Upper lobe of left lung (tissue), 6 donors: ENCODE data around the gene KCNG2. TPM values are rescaled to one million over a fixed set of nuclear protein-coding genes. Genes with fewer than 3 reads are reported as not detected.
"Not testable (repeated sequence)": the region's sequence is repeated elsewhere in the genome, so short reads cannot be mapped to it uniquely, and the experiment has no call there.

Experiments used
- ATAC-seq, 2 donors: fragments of 200-7000 bp; cut with Tn5 transposase; one replicate each; pipeline ENCODE4 v1.9.1; 2022; ENCODE audit warnings: mild to moderate bottlenecking in 2 of 2, moderate library complexity in 2 of 2; ENCODE audit not compliant: low FRiP score in 2 of 2
- DNase-seq, 2 donors: peaks; one replicate each; pipeline ENCODE4 v3.0.0-alpha.2; 2019 to 2020
- H3K27ac ChIP-seq, 4 donors: fragments of 200-600 bp; sonication (generic); one replicate each; pipeline ENCODE4 v1.5.1; 2016 to 2019
- H3K27me3 ChIP-seq, 4 donors: fragments of 200-600 bp; sonication (generic); one replicate each; pipeline ENCODE4 v1.5.1; 2017 to 2019
- H3K36me3 ChIP-seq, 4 donors: fragments of 200-600 bp; sonication (generic); one replicate each; pipeline ENCODE4 v1.5.1; 2016 to 2019
- H3K4me1 ChIP-seq, 4 donors: fragments of 200-600 bp; sonication (generic); one replicate each; pipeline ENCODE4 v1.5.1; 2018 to 2019
- H3K4me3 ChIP-seq, 4 donors: fragments of 200-600 bp; sonication (generic); one replicate each; pipeline ENCODE4 v1.5.1; 2017 to 2019; ENCODE audit warnings: mild to moderate bottlenecking in 2 of 4, moderate library complexity in 1 of 4
- H3K9me3 ChIP-seq, 4 donors: fragments of 200-600 bp; sonication (generic); one replicate each; pipeline ENCODE4 v1.5.1; 2018 to 2019
- CTCF ChIP-seq, 6 experiments: fragments of 450-650 bp in 4 of 6; fragments of 200-600 bp in 2 of 6; sonication (generic) in 2 of 6; IDR thresholded peaks; one replicate each; pipeline ENCODE4 v1.5.1; 2016 to 2019; ENCODE audit warnings: antibody characterized with exemption in 6 of 6
- EP300 ChIP-seq, 4 donors: sonication (generic); formaldehyde crosslinking; IDR thresholded peaks; one replicate each; pipeline ENCODE4 v1.5.1; 2017; ENCODE audit warnings: antibody characterized with exemption in 4 of 4, control low read depth in 2 of 4
- POLR2A ChIP-seq, 4 donors: fragments of 450-650 bp; IDR thresholded peaks; one replicate each; pipeline ENCODE4 v1.5.1; 2016 to 2017; ENCODE audit warnings: antibody characterized with exemption in 4 of 4, mild to moderate bottlenecking in 2 of 4
- POLR2AphosphoS5 ChIP-seq, 2 donors: sonication (generic); formaldehyde crosslinking; IDR thresholded peaks; one replicate each; pipeline ENCODE4 v1.5.1; 2017; ENCODE audit warnings: antibody characterized with exemption in 2 of 2
- WGBS, 2 donors: methylation state at CpG; one replicate each; pipeline ENCODE4 v1.1.5; 2017 to 2018; 5-methylcytosine and 5-hydroxymethylcytosine counted together
- total RNA-seq, 6 donors: library from RNA; depleted of rRNA in 4 of 6; stranded (reverse); fragments of >200 nt in 4 of 6; gene quantifications; one replicate each; pipeline versions ENCODE4 v1.1.0 to v1.2.1, GENCODE V29; 2016 to 2021
- donor health status: DM: no; HTN: no; CAD: no; lungs with moderate emphysema.
- donor health status: DM: no; HTN: yes; CAD: no; lungs with severe emphysema.

Gene KCNG2
- total RNA-seq, 6 donors from 2014 or later, result 0.49 to 1.1 (median 0.73) TPM; not detected in 2

GRCh38 chr18:79877163-79878091 lies 79.7 kb downstream of the KCNG2 start:
- H3K9me3 ChIP-seq, result no peaks in the 10 kb centered on the region
- H3K36me3 ChIP-seq, result no peaks in the 10 kb centered on the region
- TF ChIP-seq EP300 (IDR thresholded peaks at IDR 0.05) (no peak), CTCF (IDR thresholded peaks at IDR 0.05) (no peak), POLR2AphosphoS5 (IDR thresholded peaks at IDR 0.05) (no peak), POLR2A (IDR thresholded peaks at IDR 0.05) (no peak)
- DNase-seq (peak in 1 of 2 donors; percentile 75), ATAC-seq (no peak)
- no peak overlapping the region for H3K4me3 ChIP-seq
- H3K27ac ChIP-seq, result no peak overlapping the region
- no peaks in the 10 kb centered on the region for H3K4me1 ChIP-seq
- H3K27me3 ChIP-seq, result no peaks in the 10 kb centered on the region
- 62 to 63% methylated on average over 27 to 33 of the region's 38 CpGs for WGBS, 2 donors

GRCh38 chr18:79878246-79878645 lies 80.5 kb downstream of the KCNG2 start:
- not testable (repeated sequence) for DNase-seq, H3K36me3 ChIP-seq, H3K4me3 ChIP-seq, H3K4me1 ChIP-seq, H3K9me3 ChIP-seq, ATAC-seq, H3K27ac ChIP-seq, H3K27me3 ChIP-seq
- 91 to 95% methylated on average over 11 to 22 of the region's 25 CpGs for WGBS, 2 donors

- WGBS, 2 donors, result 86 to 89% methylated on average over 19 of the region's 20 CpGs
- no peaks in the 10 kb centered on the region for H3K36me3 ChIP-seq
- DNase-seq (no peak), ATAC-seq (no peak)
- no peak for TF ChIP-seq POLR2A (IDR thresholded peaks at IDR 0.05)
- TF ChIP-seq CTCF (IDR thresholded peaks at IDR 0.05), result no peak
- no peak for TF ChIP-seq POLR2AphosphoS5 (IDR thresholded peaks at IDR 0.05)
- no peak for TF ChIP-seq EP300 (IDR thresholded peaks at IDR 0.05)
- no peaks in the 10 kb centered on the region for H3K27me3 ChIP-seq
- H3K4me1 ChIP-seq, result no peaks in the 10 kb centered on the region
- no peak overlapping the region for H3K4me3 ChIP-seq
- H3K9me3 ChIP-seq, result no peaks in the 10 kb centered on the region
- no peak overlapping the region for H3K27ac ChIP-seq
Observed at GRCh38 chr18:79878741-79879378, 81.1 kb downstream of the KCNG2 start.

DNA sequence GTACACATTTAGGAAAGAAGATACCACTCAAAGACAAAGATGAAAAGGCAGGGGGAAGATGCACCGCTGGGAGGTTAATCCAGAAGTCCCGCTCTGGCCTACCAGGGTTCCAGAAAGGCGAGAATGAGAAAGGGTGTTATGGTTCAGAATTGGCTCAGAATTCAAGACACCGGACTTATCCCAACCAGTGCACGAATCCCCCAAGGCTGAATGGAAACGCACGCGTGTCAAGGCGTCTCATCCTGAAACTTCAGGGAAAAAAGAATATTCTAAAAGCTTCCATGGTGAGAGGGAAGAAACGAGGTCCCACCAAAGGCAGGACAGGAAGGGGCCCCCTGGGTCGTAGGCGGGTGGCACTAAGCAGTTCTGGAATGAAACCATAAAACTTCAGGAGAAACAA lies 81.8 kb downstream of the KCNG2 start:
- DNase-seq (no peak), ATAC-seq (no peak)
- Histone ChIP-seq H3K36me3 (no peaks in the 10 kb centered on the region), H3K27me3 (no peaks in the 10 kb centered on the region), H3K27ac (no peak overlapping the region), H3K4me1 (no peaks in the 10 kb centered on the region), H3K4me3 (no peak overlapping the region), H3K9me3 (no peaks in the 10 kb centered on the region)
- TF ChIP-seq CTCF (IDR thresholded peaks at IDR 0.05), result no peak
- TF ChIP-seq POLR2AphosphoS5 (IDR thresholded peaks at IDR 0.05), result no peak
- no peak for TF ChIP-seq POLR2A (IDR thresholded peaks at IDR 0.05)
- TF ChIP-seq EP300 (IDR thresholded peaks at IDR 0.05), result no peak
- WGBS, 2 donors, result 84 to 88% methylated on average over 12 of the region's 12 CpGs

GRCh38 chr18:79881695-79882094 lies 84.0 kb downstream of the KCNG2 start:
- no peaks in the 10 kb centered on the region for H3K9me3 ChIP-seq
- no peak overlapping the region for H3K27ac ChIP-seq
- WGBS, 2 donors, result 85 to 86% methylated on average over 11 of the region's 11 CpGs
- no peaks in the 10 kb centered on the region for H3K36me3 ChIP-seq
- DNase-seq, result no peak
- H3K27me3 ChIP-seq, result no peaks in the 10 kb centered on the region
- TF ChIP-seq CTCF (IDR thresholded peaks at IDR 0.05) (no peak), POLR2AphosphoS5 (IDR thresholded peaks at IDR 0.05) (no peak), POLR2A (IDR thresholded peaks at IDR 0.05) (no peak), EP300 (IDR thresholded peaks at IDR 0.05) (no peak)
- no peaks in the 10 kb centered on the region for H3K4me1 ChIP-seq
- H3K4me3 ChIP-seq, result no peak overlapping the region
- ATAC-seq, result no peak
